ENCODE data around the gene ABCG2.
A peak's percentile ranks its signal among the peaks of the same experiment; 100 is the strongest.

ABCG2 gene

GRCh38 chr4:88158489-88159228 lies at the start of gene ABCG2:
TSS of gene ABCG2 (minus strand) at chr4:88158639. CDS start at chr4:88139995, 18,644 bp downstream.
- no peak for FAIRE-seq
- DNase-seq (ENCODE audit: low spot score): no peak

GRCh38 chr4:88208156-88208555 lies 49.7 kb upstream of the ABCG2 start:
- DNase-seq (ENCODE audit: low spot score) (no peak), FAIRE-seq (no peak)

GRCh38 chr4:88207171-88207570 lies 48.7 kb upstream of the ABCG2 start:
- FAIRE-seq: no peak

GRCh38 chr4:88204882-88205281 lies 46.4 kb upstream of the ABCG2 start:
- DNase-seq (ENCODE audit: low spot score): no peak
- FAIRE-seq: no peak

More at GRCh38 chr4:88207171-88207570, 48.7 kb upstream of the ABCG2 start:
- no peak for DNase-seq (ENCODE audit: low spot score)

GRCh38 chr4:88202443-88202842 lies 44.0 kb upstream of the ABCG2 start:
- FAIRE-seq: no peak
- DNase-seq (ENCODE audit: low spot score): no peak

- FAIRE-seq: no peak
- no peak for DNase-seq (ENCODE audit: low spot score)
These were observed 41.7 kb upstream of the ABCG2 start for GRCh38 chr4:88200186-88200585.

- DNase-seq (ENCODE audit: low spot score) (no peak), FAIRE-seq (no peak)
These were observed 38.2 kb upstream of the ABCG2 start for GRCh38 chr4:88196523-88197185.

GRCh38 chr4:88196013-88196365 lies 37.5 kb upstream of the ABCG2 start:
- FAIRE-seq: no peak
- DNase-seq (ENCODE audit: low spot score): no peak

- no peak for FAIRE-seq
These were observed 37.0 kb upstream of the ABCG2 start for GRCh38 chr4:88195328-88196012.

GRCh38 chr4:88191404-88191803 lies 33.0 kb upstream of the ABCG2 start:
- no peak for FAIRE-seq

More at GRCh38 chr4:88195328-88196012, 37.0 kb upstream of the ABCG2 start:
- no peak for DNase-seq (ENCODE audit: low spot score)

GRCh38 chr4:88189881-88190585 lies 31.6 kb upstream of the ABCG2 start:
- DNase-seq (ENCODE audit: low spot score): no peak
- FAIRE-seq: no peak

More at GRCh38 chr4:88191404-88191803, 33.0 kb upstream of the ABCG2 start:
- no peak for DNase-seq (ENCODE audit: low spot score)

GRCh38 chr4:88189418-88189738 lies 30.9 kb upstream of the ABCG2 start:
- FAIRE-seq (no peak), DNase-seq (ENCODE audit: low spot score) (no peak)

GRCh38 chr4:88188738-88189417 lies 30.4 kb upstream of the ABCG2 start:
- DNase-seq (ENCODE audit: low spot score) (no peak), FAIRE-seq (no peak)

- no peak for DNase-seq (ENCODE audit: low spot score)
- no peak for FAIRE-seq
These were observed 29.3 kb upstream of the ABCG2 start for GRCh38 chr4:88187766-88188165.

- DNase-seq (ENCODE audit: low spot score) (no peak), FAIRE-seq (no peak)
These were observed 27.5 kb upstream of the ABCG2 start for GRCh38 chr4:88185906-88186305.

GRCh38 chr4:88179261-88179660 lies 20.8 kb upstream of the ABCG2 start:
- FAIRE-seq: no peak
- DNase-seq (ENCODE audit: low spot score): no peak

GRCh38 chr4:88178626-88179231 lies 20.3 kb upstream of the ABCG2 start:
- no peak for FAIRE-seq

GRCh38 chr4:88177983-88178625 lies 19.7 kb upstream of the ABCG2 start:
- peak; percentile 81 for DNase-seq (ENCODE audit: low spot score)
- peak; percentile 64 for FAIRE-seq

More at GRCh38 chr4:88178626-88179231, 20.3 kb upstream of the ABCG2 start:
- no peak for DNase-seq (ENCODE audit: low spot score)

GRCh38 chr4:88172987-88173386 lies 14.5 kb upstream of the ABCG2 start:
- no peak for FAIRE-seq

GRCh38 chr4:88171206-88171605 lies 12.8 kb upstream of the ABCG2 start:
- DNase-seq (ENCODE audit: low spot score): no peak
- no peak for FAIRE-seq

More at GRCh38 chr4:88172987-88173386, 14.5 kb upstream of the ABCG2 start:
- no peak for DNase-seq (ENCODE audit: low spot score)

All from RCC 7860 (cell line).